ENCODE results near the gene LYSET. TPM values are rescaled to one million over a fixed set of nuclear protein-coding genes. Genes with fewer than 3 reads are reported as not detected.

The LYSET gene
- total and polyA plus RNA-seq, 2 experiments from 2014 or later, result 7.5 to 42.3 TPM

GRCh38 chr14:93142854-93143652 is 42.1 kb upstream of the LYSET start:
- no peak for DNase-seq (ENCODE audit: low read depth in 1 of 2, low spot score in 1 of 2)
- Histone ChIP-seq H3K4me1 (ENCODE audit: low read depth) (peaks cover 3% of the 10 kb centered on the region), H3K27me3 (no peaks in the 10 kb centered on the region), H3K27ac (no peak overlapping the region), H3K36me3 (no peaks in the 10 kb centered on the region), H3K9me3 (ENCODE audit: low read depth) (no peaks in the 10 kb centered on the region), H3K4me3 (no peak overlapping the region)
- TF ChIP-seq CTCF (IDR thresholded peaks at IDR 0.05; ENCODE audit: low read depth, low read length), result no peak

DNA sequence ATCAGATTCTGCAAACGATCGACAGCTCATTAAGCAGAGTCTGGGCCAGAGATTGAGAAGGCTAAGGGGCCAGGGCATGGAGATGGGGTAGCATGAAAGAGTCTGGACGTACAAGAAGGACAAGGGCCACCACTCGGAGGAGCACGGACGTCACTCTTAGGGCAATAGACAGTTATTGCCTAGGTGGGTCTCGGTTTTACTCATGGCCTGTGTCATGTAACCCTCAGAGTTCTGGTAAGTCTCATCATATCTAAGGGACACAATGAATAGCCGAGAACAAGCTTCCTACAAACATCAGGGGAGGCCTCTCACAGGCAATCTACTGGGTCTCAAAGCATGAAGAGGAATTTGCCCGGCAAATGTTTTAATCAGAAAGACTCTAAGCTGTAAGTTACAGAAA is 39.0 kb upstream of the LYSET start:
- no peaks in the 10 kb centered on the region for H3K9me3 ChIP-seq (ENCODE audit: low read depth)
- TF ChIP-seq CTCF (IDR thresholded peaks at IDR 0.05; ENCODE audit: low read depth, low read length), result no peak
- no peaks in the 10 kb centered on the region for H3K36me3 ChIP-seq
- H3K27ac ChIP-seq, result no peak overlapping the region
- H3K4me1 ChIP-seq (ENCODE audit: low read depth), result no peaks in the 10 kb centered on the region
- no peak overlapping the region for H3K4me3 ChIP-seq
- DNase-seq (ENCODE audit: low read depth in 1 of 2, low spot score in 1 of 2), result no peak
- H3K27me3 ChIP-seq, result no peaks in the 10 kb centered on the region

GRCh38 chr14:93148979-93149378 is 36.1 kb upstream of the LYSET start:
- no peaks in the 10 kb centered on the region for H3K36me3 ChIP-seq
- H3K4me1 ChIP-seq (ENCODE audit: low read depth), result no peaks in the 10 kb centered on the region
- H3K9me3 ChIP-seq (ENCODE audit: low read depth), result no peaks in the 10 kb centered on the region
- no peak overlapping the region for H3K4me3 ChIP-seq
- no peak overlapping the region for H3K27ac ChIP-seq
- no peak for TF ChIP-seq CTCF (IDR thresholded peaks at IDR 0.05; ENCODE audit: low read depth, low read length)
- DNase-seq (ENCODE audit: low read depth in 1 of 2, low spot score in 1 of 2), result no peak
- H3K27me3 ChIP-seq, result no peaks in the 10 kb centered on the region

DNA sequence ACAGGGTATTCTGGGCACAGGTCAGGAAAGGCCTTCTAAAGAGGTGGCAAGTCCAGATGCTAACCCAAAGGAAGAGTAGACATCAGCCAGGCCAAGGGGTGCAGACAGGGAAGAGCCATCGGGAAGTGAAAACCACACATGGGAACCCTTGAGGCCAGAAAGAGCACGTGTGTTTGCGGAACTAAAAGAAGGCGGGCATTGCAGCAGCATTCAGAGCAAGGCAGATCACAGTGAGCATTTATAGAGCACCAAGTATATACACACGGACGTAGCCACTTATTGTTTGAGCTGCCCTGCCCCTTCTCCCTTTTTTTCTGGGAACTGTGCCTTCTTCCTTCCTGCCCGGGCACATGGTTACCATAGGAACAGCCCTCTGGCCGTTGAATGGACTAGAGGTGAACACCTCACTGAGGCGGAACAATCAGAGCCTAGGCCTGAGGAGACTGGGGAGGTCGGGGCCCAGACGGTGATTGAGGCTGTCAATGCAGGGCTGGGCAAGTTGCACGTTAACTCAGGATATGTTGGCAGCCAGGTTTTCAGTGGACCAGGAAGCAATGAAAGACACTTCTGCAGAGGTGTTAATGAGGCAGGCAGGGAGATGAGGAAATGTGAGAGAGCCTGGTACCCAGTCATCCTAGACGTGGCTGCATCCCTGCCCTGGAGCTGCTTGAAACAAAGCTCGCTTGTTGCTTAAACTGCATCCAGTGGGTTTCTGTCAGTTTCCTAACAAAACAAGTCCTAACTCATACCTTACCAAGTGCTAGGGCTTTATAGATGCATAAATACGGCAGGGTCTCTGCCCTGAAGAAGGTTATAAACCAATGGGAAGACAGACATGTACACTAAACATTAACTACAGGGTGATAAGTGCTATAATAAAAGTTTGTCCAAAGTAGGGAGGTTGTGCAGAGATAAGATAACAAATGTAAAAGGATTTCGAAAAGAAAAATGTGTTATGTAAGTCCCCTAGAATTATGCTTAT is 34.6 kb upstream of the LYSET start:
- peak in 1 of 2 donors; percentile 20 for DNase-seq (ENCODE audit: low read depth in 1 of 2, low spot score in 1 of 2)
- TF ChIP-seq CTCF (IDR thresholded peaks at IDR 0.05; ENCODE audit: low read depth, low read length), result no peak
- no peak overlapping the region for H3K4me3 ChIP-seq
- no peaks in the 10 kb centered on the region for H3K9me3 ChIP-seq (ENCODE audit: low read depth)
- no peaks in the 10 kb centered on the region for H3K4me1 ChIP-seq (ENCODE audit: low read depth)
- H3K27me3 ChIP-seq, result no peaks in the 10 kb centered on the region
- no peaks in the 10 kb centered on the region for H3K36me3 ChIP-seq
- H3K27ac ChIP-seq, result no peak overlapping the region

GRCh38 chr14:93153121-93153520 is 32.0 kb upstream of the LYSET start:
- Histone ChIP-seq H3K4me3 (no peak overlapping the region), H3K27me3 (no peaks in the 10 kb centered on the region), H3K4me1 (ENCODE audit: low read depth) (no peaks in the 10 kb centered on the region), H3K36me3 (no peaks in the 10 kb centered on the region), H3K27ac (no peak overlapping the region), H3K9me3 (ENCODE audit: low read depth) (no peaks in the 10 kb centered on the region)
- no peak for TF ChIP-seq CTCF (IDR thresholded peaks at IDR 0.05; ENCODE audit: low read depth, low read length)
- no peak for DNase-seq (ENCODE audit: low read depth in 1 of 2, low spot score in 1 of 2)

All from cardiac muscle cell (in vitro differentiated cells and primary cell).